ENCODE measurements around the gene KCNQ1. TPM values are rescaled to one million over a fixed set of nuclear protein-coding genes. Genes with fewer than 3 reads are reported as not detected.
A peak's percentile ranks its signal among the peaks of the same experiment; 100 is the strongest.

KCNQ1 gene
- total and polyA plus RNA-seq, 9 of the 15 experiments (the other 6 are each of a cell fraction or from before 2014, with no cell fraction given): 0.44 TPM; not detected in 8

- no peak for TF ChIP-seq IFI16 (CRISPR knock-in tag; IDR thresholded peaks at IDR 0.05)
- TF ChIP-seq ZNF174 (CRISPR knock-in tag; IDR thresholded peaks at IDR 0.05): no peak
- TF ChIP-seq HCFC1 (IDR thresholded peaks at IDR 0.05; ENCODE audit: low read depth, low read length): peak; percentile 93
- peak; percentile 60; the same call in 1 of the 2 replicates for TF ChIP-seq FOXK1 (CRISPR knock-in tag; IDR thresholded peaks at IDR 0.05; ENCODE audit: borderline replicate concordance)
- peak; percentile 96 for TF ChIP-seq MTA3 (IDR thresholded peaks at IDR 0.05; ENCODE audit: borderline replicate concordance)
- no peak for TF ChIP-seq CBFA2T2 (conservative IDR thresholded peaks at IDR 0.05)
- TF ChIP-seq HIVEP1 (CRISPR knock-in tag; IDR thresholded peaks at IDR 0.05): 0 out of 2 replicates have a peak, but pooled peaks have one; percentile 19
- peak; percentile 82 for TF ChIP-seq POU5F1 (IDR thresholded peaks at IDR 0.05; ENCODE audit: borderline replicate concordance, low read depth, low read length, partially characterized antibody)
- TF ChIP-seq RBM15 (IDR thresholded peaks at IDR 0.05; ENCODE audit: insufficient read depth, low read length): no peak
- peak; percentile 22 for TF ChIP-seq RBBP5 (IDR thresholded peaks at IDR 0.05; ENCODE audit: borderline replicate concordance, insufficient read depth, low read length, poor library complexity, severe bottlenecking)
Measured at GRCh38 chr11:2400069-2400761, 44.6 kb upstream of the KCNQ1 start, which contains the start of gene TSSC4 (continued).
